Endodermal cell (in vitro differentiated cells): Measurements from ENCODE around the gene ADAM22. TPM values are rescaled to one million over a fixed set of nuclear protein-coding genes. Genes with fewer than 3 reads are reported as not detected.

Experiments used
- DNase-seq: peaks from one replicate; pipeline ENCODE4 v3.0.0-alpha.2; 2017
- H3K27ac ChIP-seq: 2 replicates; pipeline ENCODE4 v1.5.1; 2013; ENCODE audit warnings: mild to moderate bottlenecking, low read depth, low read length, moderate library complexity
- H3K27me3 ChIP-seq: 2 replicates; pipeline ENCODE4 v1.6.1; 2013; ENCODE audit warnings: mild to moderate bottlenecking, low read length, moderate library complexity; ENCODE audit not compliant: insufficient read depth, control insufficient read depth, poor library complexity, severe bottlenecking
- H3K36me3 ChIP-seq: 2 replicates; pipeline ENCODE4 v1.7.0; 2013; ENCODE audit warnings: mild to moderate bottlenecking, low read length, moderate library complexity; ENCODE audit not compliant: control insufficient read depth, insufficient read depth
- H3K4me1 ChIP-seq: one replicate; pipeline ENCODE4 v1.7.0; 2013; ENCODE audit warnings: low read length; ENCODE audit not compliant: control insufficient read depth, insufficient read depth
- H3K4me3 ChIP-seq: 2 replicates; pipeline ENCODE4 v1.5.1; 2013; ENCODE audit warnings: mild to moderate bottlenecking, low read length, moderate library complexity
- H3K9ac ChIP-seq: 2 replicates; pipeline ENCODE4 v1.6.1; 2013; ENCODE audit warnings: mild to moderate bottlenecking, low read length, moderate library complexity; ENCODE audit not compliant: poor library complexity, severe bottlenecking; ENCODE audit errors: extremely low read depth
- H3K9me3 ChIP-seq: 2 replicates; pipeline ENCODE4 v1.6.1; 2013; ENCODE audit warnings: mild to moderate bottlenecking, low read length, moderate library complexity; ENCODE audit not compliant: control insufficient read depth
- H3K27ac Mint-ChIP-seq: 2 replicates; pipeline ENCODE4 v1.8.0; 2020; ENCODE audit warnings: mixed read lengths
- H3K27me3 Mint-ChIP-seq: 2 replicates; pipeline ENCODE4 v1.8.0; 2021; ENCODE audit warnings: mild to moderate bottlenecking, mixed read lengths; ENCODE audit not compliant: insufficient read depth
- H3K36me3 Mint-ChIP-seq: 2 replicates; pipeline ENCODE4 v1.8.0; 2020; ENCODE audit warnings: low read depth, mixed read lengths
- H3K4me1 Mint-ChIP-seq: 2 replicates; pipeline ENCODE4 v1.8.0; 2020; ENCODE audit warnings: mixed read lengths
- H3K4me3 Mint-ChIP-seq: 2 replicates; pipeline ENCODE4 v1.8.0; 2020; ENCODE audit warnings: mild to moderate bottlenecking, moderate library complexity, mixed read lengths
- H3K9me3 Mint-ChIP-seq: 2 replicates; pipeline ENCODE4 v1.8.0; 2020; ENCODE audit warnings: mild to moderate bottlenecking, mixed read lengths
- CTCF ChIP-seq: fragments of 200-600 bp; sonication (generic); conservative IDR thresholded peaks from 2 replicates; pipeline ENCODE4 v1.5.0; 2021; ENCODE audit warnings: antibody characterized with exemption, mild to moderate bottlenecking
- WGBS, 2 experiments: methylation state at CpG; one replicate each; pipeline versions ENCODE4 v1.1.5 to v1.1.7; 2013; ENCODE audit warnings: missing lambda C conversion rate in 2 of 2, mixed read lengths in 1 of 2; ENCODE audit not compliant: insufficient coverage in 1 of 2, insufficient read length in 1 of 2; 5-methylcytosine and 5-hydroxymethylcytosine counted together
- long read RNA-seq, 4 experiments: library from polyadenylated mRNA in 2 of 4; library from RNA in 1 of 4; library from capped mRNA in 1 of 4; stranded (forward) in 3 of 4; unstranded in 1 of 4; transcript quantifications; one replicate each; pipeline ENCODE4 v2.0.0, GENCODE V29; 2020 to 2021; ENCODE audit warnings: inconsistent platforms in 1 of 4
- polyA plus RNA-seq, 2 experiments: library from polyadenylated mRNA; stranded (reverse); fragments of 50-300 nt; gene quantifications; one replicate each; pipeline ENCODE4 v1.2.3, GENCODE V29; 2013
- total RNA-seq, 2 donors: library from RNA; stranded (reverse); fragmentation: NEBNext Ultra II Directional in 1 of 2; extraction: Animal tissue kit (Norgen Biotek cat#: 25700) in 1 of 2; gene quantifications; 2 replicates in 1 of 2; 3 replicates in 1 of 2; pipeline ENCODE4 v1.2.1, GENCODE V29; 2021

ADAM22 gene
- 10 to 100 TPM; 10.9 to 11.5 TPM for total RNA-seq
- polyA plus RNA-seq (2013, experiment 1 of 2), result 6.4 TPM
- polyA plus RNA-seq (2013, experiment 2 of 2), result 7.0 TPM
- long read RNA-seq, experiment 1, result 0 reads
- long read RNA-seq, experiment 2, partial matches to known transcripts, result 0 of 4 reads
- long read RNA-seq, experiment 2, other reads (novel, unspliced or antisense), result 4 of 4 reads
- long read RNA-seq, experiment 3, partial matches to known transcripts, result 0 of 2 reads
- long read RNA-seq, experiment 3, other reads (novel, unspliced or antisense), result 2 of 2 reads
- long read RNA-seq, experiment 4, partial matches to known transcripts, result 0 of 1 reads
- long read RNA-seq, experiment 4, other reads (novel, unspliced or antisense), result 1 of 1 reads

GRCh38 chr7:87933953-87934698 is at the start of gene ADAM22:
ADAM22 (plus strand) TSS chr7:87934251; CDS start chr7:87934466, 215 bp downstream.
- peak within 1 kb of the TSS; percentile 81 for H3K4me3 Mint-ChIP-seq
- peak within 1 kb of the TSS; percentile 87 for H3K4me3 ChIP-seq

GRCh38 chr7:87885018-87885417 is 49.0 kb upstream of the ADAM22 start:
- no peak for DNase-seq
- Histone ChIP-seq H3K4me1 (no peaks in the 10 kb centered on the region), H3K4me3 (no peak overlapping the region), H3K36me3 (peaks cover 76% of the 10 kb centered on the region), H3K9ac (no peak overlapping the region), H3K27ac (no peak overlapping the region), H3K27me3 (no peaks in the 10 kb centered on the region), H3K9me3 (no peaks in the 10 kb centered on the region)
- Mint-ChIP-seq H3K27me3 (no peaks in the 10 kb centered on the region), H3K9me3 (no peaks in the 10 kb centered on the region), H3K4me3 (no peak overlapping the region), H3K36me3 (peaks cover 51% of the 10 kb centered on the region), H3K4me1 (no peaks in the 10 kb centered on the region), H3K27ac (no peak overlapping the region)
- 94 to 100% methylated on average over 1 to 2 of the region's 2 CpGs for WGBS, 2 experiments
- TF ChIP-seq CTCF, result no peak

More at GRCh38 chr7:87933953-87934698, at the start of gene ADAM22:
- H3K36me3 ChIP-seq, result no peaks in the 10 kb centered on the region
- H3K4me1 ChIP-seq, result no peaks in the 10 kb centered on the region
- Mint-ChIP-seq H3K9me3 (no peaks in the 10 kb centered on the region), H3K36me3 (peaks cover 2% of the 10 kb centered on the region), H3K27ac (peak within 1 kb of the TSS; percentile 78), H3K27me3 (peaks cover 37% of the 10 kb centered on the region), H3K4me1 (peaks cover 7% of the 10 kb centered on the region)
- H3K27ac ChIP-seq, result peak within 1 kb of the TSS; percentile 29
- H3K27me3 ChIP-seq, result peaks cover 32% of the 10 kb centered on the region
- H3K9ac ChIP-seq, result peak within 1 kb of the TSS; percentile 40
- WGBS, 2 experiments, result 0 to 1% methylated on average over 15 to 70 of the region's 70 CpGs
- no peaks in the 10 kb centered on the region for H3K9me3 ChIP-seq
- peak; percentile 23 for TF ChIP-seq CTCF
- peak; percentile 96 for DNase-seq

GRCh38 chr7:87886875-87887274 is 47.2 kb upstream of the ADAM22 start:
- H3K27me3 ChIP-seq, result no peaks in the 10 kb centered on the region
- Mint-ChIP-seq H3K27ac (no peak overlapping the region), H3K27me3 (no peaks in the 10 kb centered on the region), H3K4me1 (no peaks in the 10 kb centered on the region), H3K9me3 (no peaks in the 10 kb centered on the region), H3K4me3 (no peak overlapping the region), H3K36me3 (peaks cover 47% of the 10 kb centered on the region)
- no peak overlapping the region for H3K27ac ChIP-seq
- H3K4me1 ChIP-seq, result no peaks in the 10 kb centered on the region
- no peaks in the 10 kb centered on the region for H3K9me3 ChIP-seq
- no peak overlapping the region for H3K9ac ChIP-seq
- peaks cover 85% of the 10 kb centered on the region for H3K36me3 ChIP-seq
- peak; percentile 73 for TF ChIP-seq CTCF
- no peak overlapping the region for H3K4me3 ChIP-seq
- no peak for DNase-seq
